AML-193 (cell line): ENCODE measurements around the gene OMA1.
"Not testable (repeated sequence)": the region's sequence is repeated elsewhere in the genome, so short reads cannot be mapped to it uniquely, and the experiment has no call there.

Experiments
- DNase-seq, 2 experiments: peaks; one replicate each; lab custom pipeline; 2025; lab: John Stamatoyannopoulos, UW

Gene OMA1

GRCh38 chr1:58573705-58574591, 27.4 kb upstream of the OMA1 start:
- DNase-seq: no peak

GRCh38 chr1:58573138-58573537, 26.6 kb upstream of the OMA1 start:
- no peak for DNase-seq

GRCh38 chr1:58572690-58573089, 26.2 kb upstream of the OMA1 start:
- no peak for DNase-seq

GRCh38 chr1:58571616-58572015, 25.1 kb upstream of the OMA1 start:
- DNase-seq: no peak

GRCh38 chr1:58570817-58571216, 24.3 kb upstream of the OMA1 start:
- DNase-seq: no peak

- DNase-seq: no peak
Measured at GRCh38 chr1:58570094-58570493, 23.6 kb upstream of the OMA1 start.

GRCh38 chr1:58568911-58569310, 22.4 kb upstream of the OMA1 start:
- DNase-seq: no peak

GRCh38 chr1:58568271-58568860, 21.8 kb upstream of the OMA1 start:
- no peak for DNase-seq

GRCh38 chr1:58566339-58566738, 19.8 kb upstream of the OMA1 start:
- DNase-seq: no peak

- DNase-seq: not testable (repeated sequence)
Measured at GRCh38 chr1:58563715-58564114, 17.2 kb upstream of the OMA1 start.

- DNase-seq: no peak
Measured at GRCh38 chr1:58561633-58562032, 15.1 kb upstream of the OMA1 start.

GRCh38 chr1:58555393-58555792, 8.9 kb upstream of the OMA1 start:
- DNase-seq: no peak

- DNase-seq: no peak
Measured at GRCh38 chr1:58551186-58552140, 4.9 kb upstream of the OMA1 start.

- DNase-seq: not testable (repeated sequence)
Measured at GRCh38 chr1:58549291-58549690, 2.8 kb upstream of the OMA1 start.

- DNase-seq: peak; percentile 87 to 91
Measured at GRCh38 chr1:58548371-58548770, 1.8 kb upstream of the OMA1 start.

GRCh38 chr1:58545591-58546519, 671 bp downstream of the OMA1 start:
- peak; percentile 76 to 79 for DNase-seq

GRCh38 chr1:58543260-58543659, 3.3 kb downstream of the OMA1 start:
- no peak for DNase-seq

- DNase-seq: peak; percentile 39 to 53
Measured at GRCh38 chr1:58539553-58539952, 7.0 kb downstream of the OMA1 start.

GRCh38 chr1:58538821-58539220, 7.7 kb downstream of the OMA1 start:
- DNase-seq: no peak

- DNase-seq: peak in 1 of 2 experiments; percentile 36
Measured at GRCh38 chr1:58531842-58532241, 14.7 kb downstream of the OMA1 start.

GRCh38 chr1:58529284-58529683, 17.2 kb downstream of the OMA1 start:
- no peak for DNase-seq
